ENCODE results near the gene EEA1.
A peak's percentile ranks its signal among the peaks of the same experiment; 100 is the strongest.

Gene EEA1

GRCh38 chr12:92900941-92901340 lies 28.2 kb downstream of the EEA1 start (continued):
- TF ChIP-seq, protein P1, sequence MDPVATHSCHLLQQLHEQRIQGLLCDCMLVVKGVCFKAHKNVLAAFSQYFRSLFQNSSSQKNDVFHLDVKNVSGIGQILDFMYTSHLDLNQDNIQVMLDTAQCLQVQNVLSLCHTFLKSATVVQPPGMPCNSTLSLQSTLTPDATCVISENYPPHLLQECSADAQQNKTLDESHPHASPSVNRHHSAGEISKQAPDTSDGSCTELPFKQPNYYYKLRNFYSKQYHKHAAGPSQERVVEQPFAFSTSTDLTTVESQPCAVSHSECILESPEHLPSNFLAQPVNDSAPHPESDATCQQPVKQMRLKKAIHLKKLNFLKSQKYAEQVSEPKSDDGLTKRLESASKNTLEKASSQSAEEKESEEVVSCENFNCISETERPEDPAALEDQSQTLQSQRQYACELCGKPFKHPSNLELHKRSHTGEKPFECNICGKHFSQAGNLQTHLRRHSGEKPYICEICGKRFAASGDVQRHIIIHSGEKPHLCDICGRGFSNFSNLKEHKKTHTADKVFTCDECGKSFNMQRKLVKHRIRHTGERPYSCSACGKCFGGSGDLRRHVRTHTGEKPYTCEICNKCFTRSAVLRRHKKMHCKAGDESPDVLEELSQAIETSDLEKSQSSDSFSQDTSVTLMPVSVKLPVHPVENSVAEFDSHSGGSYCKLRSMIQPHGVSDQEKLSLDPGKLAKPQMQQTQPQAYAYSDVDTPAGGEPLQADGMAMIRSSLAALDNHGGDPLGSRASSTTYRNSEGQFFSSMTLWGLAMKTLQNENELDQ (tag by site-specific recombination; IDR thresholded peaks at IDR 0.05; ENCODE audit: low read depth), result no peak
- TF ChIP-seq ZNF473 (tag by site-specific recombination; IDR thresholded peaks at IDR 0.05) (no peak), ZNF530 (tag by site-specific recombination; IDR thresholded peaks at IDR 0.05; ENCODE audit: low read depth) (no peak), ZNF146 (tag by site-specific recombination; IDR thresholded peaks at IDR 0.05) (no peak), ZNF596 (tag by site-specific recombination; IDR thresholded peaks at IDR 0.05) (no peak), ZNF571 (tag by site-specific recombination; IDR thresholded peaks at IDR 0.05) (no peak), GLI4 (tag by site-specific recombination; IDR thresholded peaks at IDR 0.05) (no peak), ZNF561 (tag by site-specific recombination; IDR thresholded peaks at IDR 0.05; ENCODE audit: borderline replicate concordance) (no peak), TCF7L2 (IDR thresholded peaks at IDR 0.05; ENCODE audit: borderline replicate concordance, low read depth, low read length) (no peak), ZNF510 (tag by site-specific recombination; IDR thresholded peaks at IDR 0.05; ENCODE audit: insufficient replicate concordance) (no peak), ZNF302 (tag by site-specific recombination; IDR thresholded peaks at IDR 0.05; ENCODE audit: low read depth) (no peak)
- TF ChIP-seq, protein P2, sequence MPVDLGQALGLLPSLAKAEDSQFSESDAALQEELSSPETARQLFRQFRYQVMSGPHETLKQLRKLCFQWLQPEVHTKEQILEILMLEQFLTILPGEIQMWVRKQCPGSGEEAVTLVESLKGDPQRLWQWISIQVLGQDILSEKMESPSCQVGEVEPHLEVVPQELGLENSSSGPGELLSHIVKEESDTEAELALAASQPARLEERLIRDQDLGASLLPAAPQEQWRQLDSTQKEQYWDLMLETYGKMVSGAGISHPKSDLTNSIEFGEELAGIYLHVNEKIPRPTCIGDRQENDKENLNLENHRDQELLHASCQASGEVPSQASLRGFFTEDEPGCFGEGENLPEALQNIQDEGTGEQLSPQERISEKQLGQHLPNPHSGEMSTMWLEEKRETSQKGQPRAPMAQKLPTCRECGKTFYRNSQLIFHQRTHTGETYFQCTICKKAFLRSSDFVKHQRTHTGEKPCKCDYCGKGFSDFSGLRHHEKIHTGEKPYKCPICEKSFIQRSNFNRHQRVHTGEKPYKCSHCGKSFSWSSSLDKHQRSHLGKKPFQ (tag by site-specific recombination; IDR thresholded peaks at IDR 0.05), result no peak

- Histone ChIP-seq H3K36me3 (ENCODE audit: control insufficient read depth in 2 of 2, insufficient read depth in 1 of 2, low read length in 2 of 2) (no peaks in the 10 kb centered on the region; a peak in 1 of 3 replicates), H3K4me1 (ENCODE audit: control insufficient read depth, insufficient read depth, low read length) (no peaks in the 10 kb centered on the region), H3K9me3 (ENCODE audit: control insufficient read depth, insufficient read depth, low read depth, low read length) (no peaks in the 10 kb centered on the region), H3K27ac (ENCODE audit: extremely low read depth, low read depth, low read length) (no peak overlapping the region), H3K4me3 (ENCODE audit: low read depth, low read length) (no peak overlapping the region)
- TF ChIP-seq GLI2 (tag by site-specific recombination; IDR thresholded peaks at IDR 0.05; ENCODE audit: borderline replicate concordance, low read depth) (no peak), PRDM1 (tag by site-specific recombination; IDR thresholded peaks at IDR 0.05) (peak; percentile 85), ZBTB17 (tag by site-specific recombination; IDR thresholded peaks at IDR 0.05) (peak; percentile 85), ZBTB21 (tag by site-specific recombination; IDR thresholded peaks at IDR 0.05) (no peak), SP7 (tag by site-specific recombination; IDR thresholded peaks at IDR 0.05) (no peak), ZNF366 (tag by site-specific recombination; conservative IDR thresholded peaks at IDR 0.05) (0 out of 2 replicates have a peak, but pooled peaks have one; percentile 8), ZFP37 (tag by site-specific recombination; IDR thresholded peaks at IDR 0.05) (peak; percentile 68), HOXD13 (CRISPR knock-in tag; IDR thresholded peaks at IDR 0.05; ENCODE audit: borderline replicate concordance) (no peak), SETDB1 (IDR thresholded peaks at IDR 0.05; ENCODE audit: insufficient read length, low read length) (no peak), ZEB2 (tag by site-specific recombination; IDR thresholded peaks at IDR 0.05) (peak; percentile 55; the same call in 1 of the 2 replicates), ZNF423 (tag by site-specific recombination; IDR thresholded peaks at IDR 0.05) (no peak), ZNF146 (tag by site-specific recombination; IDR thresholded peaks at IDR 0.05) (no peak), HIC1 (tag by site-specific recombination; IDR thresholded peaks at IDR 0.05) (peak; percentile 50), ZNF629 (tag by site-specific recombination; IDR thresholded peaks at IDR 0.05) (peak; percentile 59), ZNF561 (tag by site-specific recombination; IDR thresholded peaks at IDR 0.05; ENCODE audit: borderline replicate concordance) (no peak), ZBTB8A (tag by site-specific recombination; IDR thresholded peaks at IDR 0.05) (no peak)
- ChIA-PET POLR2A (interaction anchor here (1.2 kb wide), 1 partner anchor 30 kb away, joined by 9 read pairs; the partner anchor contains the start of gene EEA1), CTCF (interaction anchor here (0.7 to 1.3 kb wide), 2 partner anchors 11 to 520 kb away, joined by 3 read pairs; no protein-coding TSS in a partner anchor)
Measured at GRCh38 chr12:92899386-92900001, 29.6 kb downstream of the EEA1 start.

All from HEK293 (cell line).